A673 (cell line): ENCODE results near the gene NOB1.

ENCODE experiments used
- CTCF ChIP-seq: fragments of 300-800, 200-600 bp; sonication (generic); conservative IDR thresholded peaks from 2 replicates; pipeline ENCODE4 v1.5.1; 2017; ENCODE audit warnings: low read depth, mild to moderate bottlenecking, antibody characterized with exemption, low read length, moderate library complexity, mixed read lengths
- EZH2 ChIP-seq: fragments of 200-600 bp; sonication (generic); IDR thresholded peaks from 2 replicates; pipeline ENCODE4 v1.6.1; 2017; ENCODE audit warnings: borderline replicate concordance, low read depth, mild to moderate bottlenecking, mixed read lengths, antibody characterized with exemption, low read length; ENCODE audit not compliant: poor library complexity, severe bottlenecking

GRCh38 chr16:69748694-69749345 lies 5.9 kb downstream of the NOB1 start:
- TF ChIP-seq CTCF (no peak), EZH2 (no peak)
